Measurements from ENCODE around the gene LRRC71.

Gene LRRC71

DNA sequence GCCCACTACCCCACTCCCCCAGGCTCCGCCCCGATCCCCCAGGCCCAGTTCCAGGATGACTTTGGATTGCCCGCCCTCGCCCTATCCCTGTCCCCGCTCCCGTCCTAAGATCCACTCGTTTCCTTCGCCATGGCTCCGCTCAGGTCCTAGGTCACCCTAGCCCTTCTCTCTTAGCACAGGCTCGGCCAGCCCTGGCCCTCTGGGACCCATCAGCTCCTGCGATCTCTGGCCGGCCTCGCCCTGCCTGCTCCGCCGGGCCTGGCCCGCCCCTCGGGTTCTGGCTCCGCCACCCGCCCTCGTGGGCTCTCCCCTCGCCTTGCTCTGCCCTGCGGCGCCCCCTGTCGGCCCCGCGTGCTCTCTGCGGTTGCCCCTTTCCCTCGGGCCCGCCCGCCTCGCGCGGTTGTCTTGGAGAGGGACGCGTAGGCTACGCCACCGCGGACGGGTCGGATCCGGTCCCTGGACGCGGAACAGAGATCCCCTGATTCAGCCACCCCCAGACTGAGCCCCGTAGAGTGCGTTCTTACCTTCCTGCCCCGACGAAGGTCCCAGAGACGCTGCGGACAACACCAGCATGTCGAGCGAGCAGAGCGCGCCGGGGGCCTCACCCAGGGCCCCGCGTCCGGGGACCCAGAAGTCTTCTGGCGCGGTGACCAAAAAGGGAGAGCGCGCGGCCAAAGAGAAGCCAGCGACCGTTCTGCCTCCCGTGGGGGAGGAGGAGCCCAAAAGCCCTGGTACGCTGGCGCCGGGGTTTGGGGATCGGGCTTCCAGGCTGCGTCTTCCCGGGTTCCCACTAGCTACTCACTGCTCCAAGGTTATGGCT lies at the start of gene LRRC71:
LRRC71 (plus strand) TSS at position 400 of the 820 bp plus-strand sequence; CDS start at position 572, 172 bp downstream.
- peak; percentile 45 for DNase-seq

DNA sequence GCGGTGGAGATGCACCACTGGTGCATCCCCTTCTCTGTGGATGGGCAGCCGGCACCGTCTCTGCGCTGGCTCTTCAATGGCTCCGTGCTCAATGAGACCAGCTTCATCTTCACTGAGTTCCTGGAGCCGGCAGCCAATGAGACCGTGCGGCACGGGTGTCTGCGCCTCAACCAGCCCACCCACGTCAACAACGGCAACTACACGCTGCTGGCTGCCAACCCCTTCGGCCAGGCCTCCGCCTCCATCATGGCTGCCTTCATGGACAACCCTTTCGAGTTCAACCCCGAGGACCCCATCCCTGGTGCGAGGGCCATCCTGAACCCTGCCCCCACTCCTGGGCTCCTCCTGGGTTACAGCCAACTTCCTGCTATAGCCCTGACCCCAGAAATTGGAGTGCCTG lies 46.8 kb upstream of the LRRC71 start:
- no peak for DNase-seq

DNA sequence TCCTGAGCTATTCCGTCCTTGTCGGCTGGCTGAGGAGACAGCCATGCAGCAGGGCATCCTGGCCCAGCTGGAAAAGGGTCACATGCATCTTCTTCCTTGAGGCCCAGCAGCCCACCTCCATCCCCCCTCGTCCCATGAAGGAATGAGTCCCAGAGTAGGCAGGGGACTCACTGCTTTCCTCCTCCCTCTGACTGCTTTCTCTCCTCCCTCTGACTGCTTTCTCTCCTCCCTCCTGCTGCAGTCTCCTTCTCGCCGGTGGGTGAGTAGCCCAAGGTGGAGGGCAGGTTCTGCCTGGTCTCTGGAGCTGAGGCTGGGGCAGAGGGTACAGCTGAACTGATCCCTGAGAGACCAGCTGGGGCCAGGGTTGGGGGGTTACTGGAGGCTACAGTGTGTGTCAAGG lies 46.3 kb upstream of the LRRC71 start:
- no peak for DNase-seq

DNA sequence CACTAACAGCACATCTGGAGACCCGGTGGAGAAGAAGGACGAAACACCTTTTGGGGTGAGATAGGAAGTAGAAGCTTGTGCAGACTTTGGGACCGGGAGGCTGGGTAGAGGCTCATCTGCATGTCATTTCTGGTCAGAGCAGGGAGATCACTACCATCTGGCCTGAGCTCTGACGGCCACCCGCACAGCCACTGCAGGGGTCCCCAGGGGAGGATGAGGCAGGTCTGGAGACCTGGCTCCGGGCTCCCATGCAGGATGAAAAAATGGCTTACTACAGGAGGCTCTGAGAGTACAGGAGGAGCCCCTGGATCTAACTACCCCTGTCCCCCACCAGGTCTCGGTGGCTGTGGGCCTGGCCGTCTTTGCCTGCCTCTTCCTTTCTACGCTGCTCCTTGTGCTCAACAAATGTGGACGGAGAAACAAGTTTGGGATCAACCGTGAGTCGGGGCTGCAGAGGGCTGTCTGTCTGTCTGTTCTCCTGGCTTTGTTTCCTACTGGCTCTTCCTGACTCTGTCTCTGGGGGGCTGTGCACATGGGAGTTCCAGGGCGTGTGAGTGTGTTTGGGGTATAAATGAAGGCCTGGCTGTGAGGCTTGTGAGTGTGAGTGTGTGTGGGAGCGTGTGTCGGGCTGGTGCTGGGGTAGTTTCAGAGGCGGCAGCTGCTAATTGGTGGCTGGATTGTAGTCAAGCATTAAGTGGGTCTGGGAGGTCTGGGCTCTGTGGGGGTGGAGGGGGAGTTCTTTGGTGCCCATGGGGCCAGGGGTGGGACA lies 45.7 kb upstream of the LRRC71 start:
- DNase-seq = no peak

DNA sequence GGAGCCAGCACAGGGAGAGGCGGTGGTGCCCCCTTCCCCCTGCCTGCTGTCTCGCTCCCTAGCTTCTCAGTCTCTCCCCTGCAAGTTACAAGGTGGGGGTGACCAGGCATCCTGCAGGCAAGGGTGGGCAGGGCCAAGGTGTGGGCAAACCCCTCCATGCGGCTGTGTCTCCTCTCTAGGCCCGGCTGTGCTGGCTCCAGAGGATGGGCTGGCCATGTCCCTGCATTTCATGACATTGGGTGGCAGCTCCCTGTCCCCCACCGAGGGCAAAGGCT lies 45.2 kb upstream of the LRRC71 start:
- no peak for DNase-seq

DNA sequence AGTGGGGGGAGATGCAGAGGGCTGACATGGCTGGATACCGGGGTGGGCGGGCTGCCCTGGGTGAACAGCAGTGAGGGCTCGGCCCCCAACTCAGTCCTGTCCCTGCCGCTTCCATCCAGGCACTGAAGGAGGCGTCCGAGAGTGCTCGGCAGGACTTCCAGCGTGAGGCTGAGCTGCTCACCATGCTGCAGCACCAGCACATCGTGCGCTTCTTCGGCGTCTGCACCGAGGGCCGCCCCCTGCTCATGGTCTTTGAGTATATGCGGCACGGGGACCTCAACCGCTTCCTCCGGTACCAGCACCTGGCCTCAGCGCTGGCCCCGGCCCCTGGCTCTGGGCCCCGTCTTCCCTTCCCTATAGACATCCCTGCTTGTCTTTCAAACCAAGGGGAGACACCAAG lies 44.2 kb upstream of the LRRC71 start:
- no peak for DNase-seq

DNA sequence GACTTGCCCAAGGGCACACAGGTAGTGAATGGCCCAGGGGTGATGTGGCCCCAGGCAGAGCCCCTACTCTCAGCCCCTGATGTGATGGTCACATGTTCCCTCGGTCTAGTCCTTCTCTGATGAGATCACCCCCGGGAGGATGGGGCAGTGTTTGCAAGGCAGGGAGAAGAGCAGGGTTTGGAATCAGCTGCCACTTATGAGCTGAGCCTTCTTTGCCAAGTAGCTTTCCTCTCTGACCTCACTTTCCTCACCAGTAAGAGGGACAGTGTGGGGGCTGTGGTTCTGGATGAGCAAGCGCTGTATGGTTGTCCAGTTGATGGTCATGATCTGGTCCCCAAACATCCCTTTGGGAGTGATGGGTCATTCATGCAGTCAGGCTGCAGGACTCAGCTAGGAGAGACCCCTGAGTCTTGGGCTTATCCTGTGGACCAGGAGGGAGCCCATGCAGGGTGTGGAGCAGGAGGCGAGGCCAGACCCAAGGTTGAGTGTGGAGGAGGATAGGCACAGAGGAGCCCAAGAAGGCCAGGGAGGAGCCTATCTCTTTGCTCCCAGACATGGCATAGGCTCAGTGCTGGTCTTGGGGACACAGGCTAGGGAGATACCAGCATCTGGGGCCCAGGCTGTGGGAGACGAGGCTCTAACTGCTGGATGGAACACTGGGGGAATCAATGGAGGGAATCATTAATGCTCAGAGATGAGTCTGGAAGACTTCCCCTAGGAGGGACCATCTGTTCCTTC lies 42.8 kb upstream of the LRRC71 start:
- DNase-seq = no peak

DNA sequence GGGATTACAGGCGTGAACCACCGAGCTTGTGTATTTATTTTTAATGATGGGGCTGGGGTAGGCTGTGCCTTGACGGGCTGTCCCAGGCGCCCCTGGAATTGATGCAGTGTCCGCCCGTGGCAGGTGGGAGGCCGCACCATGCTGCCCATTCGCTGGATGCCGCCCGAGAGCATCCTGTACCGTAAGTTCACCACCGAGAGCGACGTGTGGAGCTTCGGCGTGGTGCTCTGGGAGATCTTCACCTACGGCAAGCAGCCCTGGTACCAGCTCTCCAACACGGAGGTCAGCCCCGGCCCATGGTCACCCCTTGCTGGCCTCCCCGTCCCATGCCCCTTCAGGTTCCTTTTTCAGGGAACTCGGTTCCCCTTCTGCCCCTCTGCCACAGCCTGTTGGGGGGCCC lies 40.6 kb upstream of the LRRC71 start:
- no peak for DNase-seq

DNA sequence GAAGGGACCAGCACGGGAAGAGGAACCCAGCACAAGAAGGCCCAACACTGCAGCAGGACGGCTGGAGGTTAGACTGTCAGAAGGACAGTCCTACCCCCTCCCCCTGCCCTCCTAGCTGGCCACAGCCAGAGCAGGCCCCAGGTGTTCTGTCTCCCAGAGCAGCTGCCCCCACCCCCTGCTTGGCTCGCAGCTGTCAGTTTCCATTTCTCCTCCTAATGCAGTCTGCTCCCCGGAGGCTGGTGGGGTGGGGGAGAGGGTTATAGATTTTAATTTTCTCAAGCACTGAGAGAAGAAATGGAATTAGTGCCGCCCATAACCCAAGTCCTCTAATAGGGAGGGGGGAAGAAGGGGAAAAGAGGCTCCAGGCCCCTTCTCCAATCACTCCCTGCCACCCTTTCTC lies 40.0 kb upstream of the LRRC71 start:
- no peak for DNase-seq

DNA sequence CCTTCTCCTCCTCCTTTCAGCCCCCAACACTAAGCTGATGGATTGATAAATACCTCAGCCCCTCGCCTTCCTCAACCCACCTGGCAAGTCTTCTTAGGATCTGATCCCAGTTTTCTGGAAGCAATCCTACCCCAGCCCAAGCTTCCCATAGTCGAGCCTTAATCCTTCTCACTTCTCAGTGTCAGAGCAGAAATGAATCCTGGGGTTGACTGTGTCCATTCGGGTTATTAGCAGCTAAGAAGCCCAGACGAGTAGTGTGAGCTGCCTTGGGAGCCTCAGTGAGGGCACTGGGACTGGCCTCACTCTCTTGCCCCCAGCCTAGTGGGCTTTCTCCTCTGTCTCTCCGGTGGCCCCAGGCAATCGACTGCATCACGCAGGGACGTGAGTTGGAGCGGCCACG lies 39.3 kb upstream of the LRRC71 start:
- no peak for DNase-seq

DNA sequence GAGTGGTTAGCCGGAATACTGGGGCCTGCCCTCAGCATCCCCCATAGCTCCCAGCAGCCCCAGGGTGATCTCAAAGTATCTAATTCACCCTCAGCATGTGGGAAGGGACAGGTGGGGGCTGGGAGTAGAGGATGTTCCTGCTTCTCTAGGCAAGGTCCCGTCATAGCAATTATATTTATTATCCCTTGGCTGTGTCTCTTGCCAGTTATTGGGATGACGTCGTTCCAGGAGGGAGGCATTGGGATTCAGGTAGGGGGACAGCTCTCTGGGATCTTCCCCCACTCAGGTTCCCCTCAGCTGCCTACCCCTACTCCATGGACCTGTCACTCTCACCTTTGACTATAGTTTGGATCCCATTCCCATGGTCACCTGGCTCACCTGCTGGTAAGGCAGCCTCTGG lies 38.8 kb upstream of the LRRC71 start:
- DNase-seq = no peak

DNA sequence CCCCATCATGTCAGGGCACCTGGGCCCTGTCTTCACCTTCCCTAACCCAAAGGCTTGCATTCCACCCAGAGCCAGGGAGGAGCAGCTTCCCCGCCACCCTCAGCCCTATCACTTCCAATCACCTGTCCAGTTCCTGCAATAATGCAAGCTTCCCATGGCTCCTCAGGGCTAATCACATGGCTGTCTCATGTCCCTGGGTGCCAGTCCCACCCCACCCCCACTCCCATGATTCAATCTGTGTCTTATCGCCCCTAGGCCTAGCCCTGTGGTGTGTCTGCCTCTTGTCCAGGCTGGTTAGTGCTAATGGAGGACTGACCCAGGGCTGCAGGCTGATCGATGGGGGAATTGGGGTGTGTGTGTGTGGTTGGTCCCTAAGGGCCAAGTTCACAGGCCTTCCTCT lies 37.9 kb upstream of the LRRC71 start:
- no peak for DNase-seq

DNA sequence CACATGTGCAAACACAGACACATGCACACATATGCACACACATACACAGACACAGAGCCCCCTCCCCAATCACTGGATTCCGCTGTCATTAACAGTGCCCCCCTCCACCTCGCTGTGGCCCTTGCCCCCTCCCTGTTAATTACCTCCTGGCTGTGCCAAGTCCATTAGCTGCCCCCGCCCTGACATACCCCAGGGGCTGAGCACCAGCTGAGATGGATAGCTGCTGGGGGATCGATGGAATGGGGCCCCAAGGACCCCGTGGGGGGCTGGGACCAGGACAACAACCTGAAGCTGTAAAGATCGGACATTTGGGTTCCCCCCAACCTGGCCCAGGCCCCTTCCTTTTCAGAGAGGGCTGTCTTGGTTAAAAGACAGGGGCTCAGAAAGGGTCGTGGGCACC lies 36.5 kb upstream of the LRRC71 start:
- no peak for DNase-seq

DNA sequence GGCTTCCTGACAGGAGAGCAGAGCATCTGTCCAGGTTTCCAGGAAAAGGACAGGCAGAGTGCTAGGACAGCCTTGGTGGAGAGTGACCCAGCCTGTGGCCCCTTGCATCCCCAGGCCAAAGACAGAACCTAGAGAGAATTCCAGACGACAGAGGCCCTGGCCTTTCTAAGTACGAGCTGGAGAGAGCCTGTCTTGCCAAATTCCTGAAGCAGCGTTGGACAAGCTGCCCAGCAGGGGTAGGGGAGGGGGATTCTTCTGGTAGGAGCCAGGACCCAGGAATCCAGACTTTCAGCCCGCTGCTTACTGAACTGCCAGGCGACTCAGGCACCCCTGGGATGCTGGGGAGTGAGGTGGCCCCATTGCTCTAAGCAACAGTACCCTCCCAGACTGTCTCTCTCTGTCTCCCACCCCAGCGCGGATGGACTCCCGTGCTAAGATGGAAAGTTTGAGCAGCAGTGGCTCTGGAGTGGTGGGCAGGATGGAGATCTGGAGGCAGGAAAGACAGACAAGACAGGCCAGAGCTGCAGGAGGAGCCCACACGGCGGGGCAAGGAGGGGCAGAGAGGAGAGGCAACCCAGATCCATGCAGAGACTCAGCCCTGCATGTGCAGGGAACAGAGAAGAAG lies 35.8 kb upstream of the LRRC71 start:
- no peak for DNase-seq

DNA sequence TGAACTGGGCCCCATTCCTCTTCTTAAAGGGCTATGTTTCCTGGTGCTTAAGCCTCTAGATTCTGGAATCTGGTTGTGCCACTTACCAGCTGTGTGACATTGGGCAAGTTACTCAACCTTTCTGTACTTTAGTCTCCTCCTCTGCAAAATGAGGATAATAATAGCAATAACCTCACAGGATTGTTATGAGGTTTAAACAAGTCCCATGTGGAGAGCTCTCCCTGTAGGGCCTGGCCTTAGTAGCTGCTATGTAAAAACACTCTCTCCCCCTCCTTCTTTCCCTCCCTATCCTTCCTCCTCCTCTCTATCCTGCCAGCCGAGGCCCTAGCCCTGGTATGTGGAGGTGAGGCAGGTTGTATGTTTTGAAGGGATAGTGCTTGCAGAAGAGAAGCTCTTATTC lies 35.1 kb upstream of the LRRC71 start:
- no peak for DNase-seq

DNA sequence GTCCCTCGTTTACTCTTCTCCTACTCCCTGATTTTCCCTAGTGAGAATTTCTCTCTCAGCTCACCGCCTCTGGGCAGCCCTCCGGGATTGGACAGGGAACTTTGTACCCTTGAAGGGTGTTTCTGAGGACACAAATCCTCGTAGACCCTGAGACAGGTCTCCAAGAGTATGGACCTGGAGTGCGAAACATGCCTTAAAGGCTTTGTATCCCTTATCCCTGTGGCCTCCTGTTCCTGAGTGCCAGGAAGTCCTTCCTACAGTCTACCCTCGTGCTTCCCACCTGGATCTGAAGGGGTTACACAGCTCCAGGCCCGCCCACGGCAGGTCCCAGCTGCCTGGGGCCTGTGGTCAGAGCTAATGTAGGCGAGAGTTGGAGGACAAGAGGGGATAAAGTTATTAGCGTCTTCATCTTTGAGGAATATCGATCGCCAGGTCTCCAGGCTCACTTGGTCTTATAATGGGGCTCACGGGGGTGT lies 34.5 kb upstream of the LRRC71 start:
- DNase-seq = no peak

DNA sequence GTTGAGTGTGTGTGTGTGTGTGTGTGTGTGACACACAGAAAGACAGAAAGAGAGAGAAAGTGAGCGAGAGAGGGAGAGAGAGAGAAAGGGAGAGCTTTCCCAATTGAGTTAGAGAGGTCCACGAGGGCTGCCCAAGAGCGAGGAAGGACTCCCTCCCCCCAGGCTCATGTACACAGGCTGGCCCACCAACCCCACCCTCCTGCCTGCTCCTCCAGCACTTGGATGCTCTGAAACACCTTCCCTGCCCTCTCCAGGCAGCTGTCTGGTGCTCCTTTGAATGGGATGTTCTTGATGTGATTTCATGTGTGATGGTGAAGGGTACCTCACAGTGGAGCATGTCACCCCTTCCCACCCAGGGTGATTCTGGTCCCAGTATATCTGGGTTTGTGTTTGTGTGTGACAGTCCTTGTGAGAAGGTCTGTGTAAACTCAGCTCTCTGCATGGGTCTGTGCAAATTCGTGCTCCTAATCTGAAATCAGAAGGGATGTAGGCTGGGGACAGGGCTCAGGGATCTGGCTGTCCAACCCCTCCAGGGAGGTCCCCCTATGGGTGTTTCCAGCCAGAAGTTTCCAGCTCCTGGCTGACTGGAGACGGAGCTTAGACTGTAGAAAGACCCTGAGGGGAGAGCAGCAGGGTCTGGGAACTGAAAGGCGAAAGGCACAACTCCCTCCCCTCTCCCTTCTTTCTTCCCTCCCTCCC lies 33.7 kb upstream of the LRRC71 start:
- DNase-seq = no peak

DNA sequence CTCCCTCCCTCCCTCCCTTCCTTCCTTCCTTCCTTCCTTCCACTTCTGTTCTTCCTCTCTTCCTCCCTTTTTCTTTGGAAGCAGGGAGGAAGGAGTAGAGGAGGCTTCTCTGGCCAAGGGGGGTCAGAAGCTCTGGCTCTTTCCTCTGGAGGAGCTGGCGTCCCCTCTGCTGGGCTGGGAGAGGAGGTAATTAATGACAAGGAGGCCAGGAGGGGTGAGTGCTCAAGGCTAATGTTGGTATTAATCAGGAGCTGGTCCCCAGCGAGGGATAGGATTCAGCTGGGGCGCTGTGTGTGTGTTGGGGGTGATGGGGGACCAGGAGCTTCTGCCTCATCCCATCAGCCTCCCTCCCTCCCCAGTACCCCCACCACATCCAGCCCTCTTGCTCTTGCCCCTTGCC lies 33.1 kb upstream of the LRRC71 start:
- no peak for DNase-seq

DNA sequence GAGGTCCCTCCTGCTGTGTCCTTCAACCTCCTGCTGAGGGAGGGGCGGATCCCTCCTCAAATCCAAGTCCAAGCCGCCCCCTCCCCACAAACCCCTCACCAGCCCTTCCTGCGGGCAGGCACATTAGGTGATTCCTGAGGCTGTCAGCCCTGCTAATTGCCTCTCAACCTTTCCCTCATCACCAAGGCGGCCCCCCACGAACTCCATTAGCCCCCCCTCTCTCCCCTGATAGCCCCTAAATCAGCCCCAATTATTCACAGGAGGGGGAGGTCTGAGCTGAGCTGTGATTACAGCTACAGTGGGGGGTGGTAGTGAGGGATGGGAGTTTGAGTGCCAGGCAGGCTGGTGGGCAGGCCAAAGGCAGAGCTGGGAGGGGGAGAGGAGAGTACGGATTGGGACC lies 32.7 kb upstream of the LRRC71 start:
- DNase-seq = no peak

DNA sequence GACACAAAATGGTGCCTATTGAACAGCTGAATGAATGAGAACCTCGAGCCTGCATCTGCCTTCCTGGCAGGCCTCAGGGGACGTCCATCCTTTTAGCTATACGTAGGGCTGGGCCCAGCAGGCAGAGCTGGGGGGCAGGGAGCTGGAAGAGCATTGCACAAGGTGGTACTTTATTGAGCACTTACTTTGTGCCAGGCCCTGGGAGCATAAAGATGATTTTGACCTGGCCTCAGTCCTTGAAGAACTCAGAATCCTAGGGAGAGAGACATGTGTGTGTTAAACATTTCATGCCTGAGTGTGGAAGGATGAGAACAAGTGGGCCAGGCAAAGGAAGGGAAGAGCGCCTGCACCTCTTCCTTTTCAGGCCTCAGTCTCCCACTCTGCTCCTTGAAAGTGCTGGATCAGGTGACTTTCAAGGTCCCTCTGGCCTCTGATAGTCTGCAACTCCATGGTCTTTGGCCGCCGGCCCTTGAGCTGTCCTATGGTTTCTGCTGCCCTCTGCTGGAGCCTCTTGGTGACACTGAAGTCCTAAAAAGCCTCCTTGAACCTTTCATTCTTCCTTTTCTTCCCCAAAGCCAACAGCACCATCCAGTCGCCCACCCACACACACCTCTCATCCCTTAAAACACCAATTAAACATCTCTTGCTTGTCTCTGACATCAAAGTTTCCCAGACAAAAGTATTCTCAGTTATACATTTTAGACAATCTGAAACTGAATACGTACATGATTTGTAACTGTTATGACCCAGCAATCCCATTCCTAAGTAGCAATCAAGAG lies 30.4 kb upstream of the LRRC71 start:
- peak; percentile 60 for DNase-seq

DNA sequence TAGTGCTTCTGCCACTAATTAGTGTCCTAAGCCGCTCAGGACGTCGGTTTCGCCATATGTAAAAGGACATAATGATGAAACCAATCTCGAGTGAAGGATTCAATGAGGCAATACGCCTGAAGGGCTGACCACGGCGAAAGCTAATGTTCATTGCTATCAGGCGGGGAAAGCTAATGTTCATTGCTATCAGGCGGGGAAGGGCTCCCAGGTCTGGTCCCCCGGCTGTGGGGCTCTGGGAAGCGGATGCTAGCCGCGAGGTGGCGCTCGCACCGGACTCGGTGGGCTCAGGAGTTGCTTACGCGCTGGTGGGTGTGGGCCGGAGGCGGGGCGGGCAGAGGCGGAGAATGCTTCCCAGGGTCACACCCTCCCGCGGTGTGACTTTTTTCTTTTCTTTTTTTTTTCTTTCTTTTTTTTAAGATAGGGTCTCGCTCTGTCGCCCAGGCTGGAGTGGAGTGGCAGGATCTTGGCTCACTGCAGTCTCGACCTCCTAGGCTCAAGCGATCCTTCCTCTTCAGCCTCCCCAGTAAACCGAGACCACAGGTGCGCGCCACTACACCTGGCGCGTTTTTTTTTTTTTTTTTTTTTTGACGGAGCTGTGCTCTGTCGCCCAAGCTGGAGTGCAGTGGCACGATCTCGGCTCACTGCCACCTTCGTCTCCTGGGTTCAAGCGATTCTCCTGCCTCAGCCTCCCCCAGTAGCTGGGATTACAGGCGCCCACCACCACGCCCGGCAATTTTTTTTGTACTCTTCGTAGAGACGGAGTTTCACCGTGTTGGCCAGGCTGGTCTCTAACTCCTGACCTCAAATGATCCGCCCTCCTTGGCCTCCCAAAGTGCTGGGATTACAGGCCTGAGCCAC lies 28.0 kb upstream of the LRRC71 start:
- peak; percentile 85 for DNase-seq

All from CD4-positive, alpha-beta T cell treated with Interleukin-17A for 1 hour (primary cell).